ENCODE measurements around the gene ANKFN1. TPM values are rescaled to one million over a fixed set of nuclear protein-coding genes. Genes with fewer than 3 reads are reported as not detected.
A peak's percentile ranks its signal among the peaks of the same experiment; 100 is the strongest.
"Not testable (repeated sequence)": the region's sequence is repeated elsewhere in the genome, so short reads cannot be mapped to it uniquely, and the experiment has no call there.

Gene ANKFN1
- total RNA-seq, 1 experiment from 2014 or later: 1.1 TPM

DNA sequence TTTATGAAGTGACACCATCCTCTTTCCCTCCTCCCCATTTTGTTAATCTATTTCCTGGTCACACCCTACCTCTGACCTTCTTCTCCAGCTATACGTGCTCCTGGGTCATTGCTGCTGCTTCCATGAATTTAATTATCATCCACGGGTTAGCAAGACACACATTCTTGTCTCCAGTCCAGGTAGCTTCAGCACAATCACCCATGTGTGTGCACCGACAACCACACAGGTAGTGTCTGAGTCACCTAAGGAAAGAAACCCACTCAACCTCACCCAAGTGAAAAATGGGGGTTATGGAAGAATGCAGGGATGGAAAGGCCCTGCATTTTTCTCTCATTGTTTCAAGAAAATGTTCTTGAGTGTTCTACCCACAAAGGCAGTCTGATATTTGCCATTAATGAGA, 135.5 kb downstream of the ANKFN1 start:
- DNase-seq (ENCODE audit: low read depth): not testable (repeated sequence)

DNA sequence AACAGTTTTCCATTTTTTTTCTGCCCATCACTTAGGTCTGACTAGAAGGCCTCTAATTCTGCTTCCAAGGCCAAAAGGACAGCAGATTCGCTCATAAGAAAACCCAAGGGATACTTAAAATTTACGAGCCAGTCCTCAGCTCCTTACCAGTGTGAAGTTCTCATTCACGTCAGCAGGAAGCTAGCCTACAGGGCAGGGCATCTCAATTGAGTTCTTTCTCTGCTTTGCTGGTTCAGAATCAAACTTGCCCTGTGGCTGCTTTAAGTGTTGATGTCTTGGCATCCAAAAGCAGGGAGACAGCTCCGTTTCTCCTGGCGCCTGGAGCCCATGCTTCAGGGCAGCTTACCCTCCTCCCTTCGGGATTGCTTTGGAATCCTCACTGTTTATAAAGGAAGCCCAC, 136.0 kb downstream of the ANKFN1 start:
- peak; percentile 18 for DNase-seq (ENCODE audit: low read depth)

- peak; percentile 21 for DNase-seq (ENCODE audit: low read depth)
Observed at GRCh38 chr17:56290101-56290801, 137.0 kb downstream of the ANKFN1 start.

DNA sequence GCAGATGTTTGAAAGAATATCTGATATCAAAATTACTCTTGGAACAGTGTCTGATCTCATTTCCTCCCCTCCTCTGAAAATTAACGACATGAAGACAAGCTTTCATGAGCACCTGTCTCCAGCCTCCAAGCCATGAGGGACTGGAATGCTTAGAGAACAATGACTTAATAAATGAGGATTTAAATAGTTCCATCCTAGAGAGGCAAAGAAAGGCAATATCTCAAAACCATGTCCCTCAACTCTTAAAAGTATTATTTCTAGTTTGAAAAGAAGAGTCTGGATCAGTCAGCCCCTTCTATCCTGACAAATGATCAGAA, 137.5 kb downstream of the ANKFN1 start:
- DNase-seq (ENCODE audit: low read depth): no peak

GRCh38 chr17:56291226-56291805, 138.0 kb downstream of the ANKFN1 start:
- no peak for DNase-seq (ENCODE audit: low read depth)

- peak; percentile 78 for DNase-seq (ENCODE audit: low read depth)
Observed at GRCh38 chr17:56292010-56292409, 138.7 kb downstream of the ANKFN1 start.

GRCh38 chr17:56292578-56292977, 139.3 kb downstream of the ANKFN1 start:
- no peak for DNase-seq (ENCODE audit: low read depth)

- DNase-seq (ENCODE audit: low read depth): peak; percentile 74
Observed at GRCh38 chr17:56297184-56297583, 143.9 kb downstream of the ANKFN1 start.

GRCh38 chr17:56298846-56299245, 145.6 kb downstream of the ANKFN1 start:
- DNase-seq (ENCODE audit: low read depth): no peak

DNA sequence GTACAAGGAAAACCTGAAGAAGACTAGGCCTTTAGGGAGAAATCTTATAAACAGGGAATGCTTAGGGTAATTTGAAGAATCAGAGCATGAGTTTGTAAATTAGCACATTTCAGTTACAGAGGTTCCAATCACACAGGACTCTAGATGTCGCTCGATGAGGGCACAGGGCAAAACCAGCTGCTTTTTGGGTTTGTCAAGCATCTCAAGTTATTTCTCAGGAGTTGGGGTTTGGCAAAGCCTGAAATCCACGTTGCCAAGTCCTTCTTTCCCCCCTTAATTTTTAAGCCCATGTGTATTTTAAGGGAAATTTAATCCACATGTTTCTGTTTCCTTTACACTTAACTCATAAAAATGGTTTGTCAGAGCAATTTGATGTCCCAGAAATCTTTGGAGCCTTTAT, 146.9 kb downstream of the ANKFN1 start:
- DNase-seq (ENCODE audit: low read depth): no peak

- no peak for DNase-seq (ENCODE audit: low read depth)
Observed at GRCh38 chr17:56305007-56305406, 151.7 kb downstream of the ANKFN1 start.

GRCh38 chr17:56309897-56310296, 156.6 kb downstream of the ANKFN1 start:
- peak; percentile 62 for DNase-seq (ENCODE audit: low read depth)

- no peak for DNase-seq (ENCODE audit: low read depth)
Observed at GRCh38 chr17:56310782-56311181, 157.5 kb downstream of the ANKFN1 start.

DNA sequence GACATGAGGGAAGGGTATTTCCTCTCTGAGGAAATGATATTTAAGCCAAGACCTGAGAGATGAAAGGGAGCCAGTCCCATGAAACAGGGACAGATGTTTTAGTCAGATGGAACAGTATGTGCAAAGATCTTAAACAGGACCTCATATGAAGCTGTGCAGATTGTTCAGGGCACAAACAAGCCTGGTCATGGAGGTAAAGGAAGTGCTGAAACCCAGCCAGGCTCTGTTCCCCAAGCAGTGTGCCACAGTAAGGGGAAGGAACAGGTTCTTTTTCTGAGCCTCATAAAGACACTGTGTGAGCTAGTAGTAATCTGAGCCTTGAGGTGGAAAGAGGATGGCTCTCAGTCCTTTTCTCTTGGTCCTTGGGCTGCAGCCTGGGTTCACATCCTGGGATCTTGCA, 159.9 kb downstream of the ANKFN1 start:
- no peak for DNase-seq (ENCODE audit: low read depth)

DNA sequence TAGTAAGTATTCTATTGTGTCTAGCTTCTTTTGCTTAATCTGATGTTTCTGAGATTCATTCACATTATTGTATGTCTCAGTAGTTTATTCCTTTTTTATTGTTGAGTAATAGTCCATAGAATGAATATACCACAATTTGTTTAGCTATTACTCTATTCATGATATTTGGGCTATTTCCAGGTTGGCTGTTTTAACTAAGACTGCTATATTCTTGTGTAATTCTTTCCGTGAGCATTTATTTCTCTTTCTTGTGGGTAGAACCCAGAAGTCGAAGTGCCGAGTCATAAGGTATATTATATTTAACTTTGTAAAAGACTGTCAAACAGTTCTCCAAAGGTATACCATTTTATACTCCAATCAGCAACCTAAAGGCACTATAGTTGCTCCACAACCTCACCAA, 160.8 kb downstream of the ANKFN1 start:
- DNase-seq (ENCODE audit: low read depth): no peak

DNA sequence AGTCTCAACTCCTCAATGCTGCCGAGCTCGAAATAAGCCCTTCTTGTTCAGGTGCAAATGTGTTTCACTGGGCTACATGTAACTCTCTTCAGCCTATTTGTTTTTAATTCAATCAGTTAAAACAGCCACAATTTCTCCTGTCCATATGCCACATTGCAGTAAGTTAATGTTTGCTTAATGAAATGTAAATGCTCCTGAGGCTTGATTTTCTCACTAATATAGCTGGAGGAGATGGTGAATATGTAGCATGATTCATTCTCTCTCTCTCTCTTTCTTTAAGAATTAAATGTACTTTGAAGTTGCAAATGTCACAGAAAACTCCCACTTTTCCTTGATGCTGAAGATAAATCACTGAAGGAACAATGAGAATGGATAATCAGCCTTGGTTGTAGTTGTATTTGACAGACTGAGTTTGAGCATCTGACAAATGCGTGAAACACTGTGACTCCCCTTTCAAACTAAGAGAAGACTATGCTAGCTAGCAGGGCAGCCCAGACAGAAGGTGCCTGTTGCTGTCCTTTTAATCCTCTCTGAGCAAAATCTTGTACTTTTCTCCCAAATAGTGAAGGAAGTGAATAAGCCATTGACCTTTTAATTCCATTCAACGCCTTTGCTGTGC, 161.8 kb downstream of the ANKFN1 start:
- no peak for DNase-seq (ENCODE audit: low read depth)

DNA sequence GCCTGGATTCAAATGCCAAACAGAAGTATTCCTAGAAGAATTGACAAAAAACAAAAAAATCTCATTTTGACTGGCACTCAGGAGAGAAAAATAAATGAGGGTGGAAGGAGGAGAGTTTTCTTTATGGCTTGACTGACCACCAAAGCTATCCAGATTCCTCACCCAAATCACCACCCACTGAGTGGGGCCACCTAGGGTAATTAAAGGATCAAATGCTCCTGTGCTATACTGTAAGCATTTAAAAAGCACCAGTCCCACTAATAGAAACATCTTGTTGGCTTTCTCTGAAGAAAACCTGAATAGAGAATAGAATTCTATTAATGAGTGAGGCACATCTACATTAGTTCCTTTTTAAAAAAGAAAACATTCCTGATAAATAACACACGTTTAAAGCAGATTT, 163.3 kb downstream of the ANKFN1 start:
- DNase-seq (ENCODE audit: low read depth): no peak

GRCh38 chr17:56317351-56318208, 164.3 kb downstream of the ANKFN1 start:
- no peak for DNase-seq (ENCODE audit: low read depth)

DNA sequence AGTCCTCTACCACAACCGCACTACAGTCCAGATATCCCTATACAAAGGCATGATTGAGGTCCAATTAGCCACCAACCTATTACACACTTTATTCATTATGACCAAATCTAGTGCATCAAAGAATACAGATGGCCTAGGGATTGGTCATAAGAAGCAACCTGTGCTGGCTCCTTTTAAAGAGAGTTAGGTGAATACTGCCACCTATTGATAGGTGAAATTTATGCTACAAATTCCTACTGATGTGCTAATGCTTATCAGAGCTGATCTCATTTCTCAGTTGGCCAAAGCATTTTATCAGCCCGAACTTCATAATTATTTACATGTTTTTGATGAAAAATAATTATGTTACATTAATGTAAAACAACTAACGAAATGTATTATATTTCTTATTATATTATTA, 166.3 kb downstream of the ANKFN1 start:
- DNase-seq (ENCODE audit: low read depth): peak; percentile 61

DNA sequence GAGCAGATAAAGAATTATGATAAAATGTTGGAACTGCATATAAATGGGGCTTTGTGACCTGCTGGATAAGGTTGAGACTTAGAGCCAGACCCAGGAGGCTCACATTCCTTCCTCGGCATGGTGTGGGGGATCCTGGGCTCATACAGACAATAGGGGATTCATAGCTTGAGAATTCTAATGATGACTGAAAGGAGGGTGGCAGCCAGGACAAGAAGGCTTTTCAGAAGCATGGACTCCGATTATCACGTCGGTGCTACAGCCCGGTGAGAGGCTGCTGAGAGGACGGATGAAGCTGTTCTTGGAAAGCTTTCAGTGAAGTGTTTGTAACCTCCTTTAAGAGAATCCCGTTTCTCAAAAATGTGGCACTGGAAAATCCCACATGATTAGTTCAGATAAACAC, 167.2 kb downstream of the ANKFN1 start:
- DNase-seq (ENCODE audit: low read depth): peak; percentile 16

DNA sequence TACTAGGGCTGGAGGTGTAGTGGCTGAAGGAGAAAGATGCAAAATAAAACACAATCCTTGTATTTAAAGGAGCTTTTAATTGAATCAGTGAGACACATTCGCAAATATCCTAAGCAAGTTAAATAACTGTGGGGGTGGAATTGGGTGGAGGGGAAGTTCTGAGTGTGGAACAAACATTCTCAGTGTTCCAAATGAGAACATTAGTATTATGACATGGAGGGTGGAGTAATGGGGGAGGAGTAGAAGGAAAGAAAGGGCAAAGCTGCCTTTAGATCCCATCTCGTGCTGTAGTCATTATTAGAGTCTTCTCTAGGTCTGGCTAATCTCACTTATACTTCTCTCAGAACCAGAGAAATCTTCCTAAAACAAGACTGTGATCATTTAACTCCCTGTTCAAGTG, 169.7 kb downstream of the ANKFN1 start:
- no peak for DNase-seq (ENCODE audit: low read depth)

GRCh38 chr17:56324676-56325075, 171.4 kb downstream of the ANKFN1 start:
- no peak for DNase-seq (ENCODE audit: low read depth)
